GM21360 (cell line): ENCODE data around the gene OSGEP.

ENCODE experiments used
- ATAC-seq: cut with Tn5 transposase; IDR thresholded peaks from one replicate; pipeline ENCODE4 v1.9.1; 2021; ENCODE audit warnings: mild to moderate bottlenecking, moderate library complexity; ENCODE audit not compliant: unreplicated experiment

OSGEP gene

DNA sequence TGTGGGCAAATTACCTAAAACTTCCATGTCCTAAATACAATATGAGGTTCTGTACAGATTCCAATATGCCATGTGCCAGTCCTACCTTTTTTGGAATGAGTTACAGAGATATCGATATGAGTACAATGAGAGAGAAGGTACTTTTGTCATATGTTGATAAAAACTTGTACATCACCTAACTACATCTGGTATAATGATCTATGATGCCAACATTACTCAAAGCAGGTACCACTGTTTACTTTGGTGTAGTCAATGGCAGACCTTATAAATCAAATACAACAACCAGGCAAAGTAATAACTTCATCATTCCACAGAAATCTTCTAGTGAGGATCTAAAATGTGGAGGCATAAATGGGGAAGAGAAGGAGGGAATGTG, 54.0 kb downstream of the OSGEP start:
- ATAC-seq, result no peak

DNA sequence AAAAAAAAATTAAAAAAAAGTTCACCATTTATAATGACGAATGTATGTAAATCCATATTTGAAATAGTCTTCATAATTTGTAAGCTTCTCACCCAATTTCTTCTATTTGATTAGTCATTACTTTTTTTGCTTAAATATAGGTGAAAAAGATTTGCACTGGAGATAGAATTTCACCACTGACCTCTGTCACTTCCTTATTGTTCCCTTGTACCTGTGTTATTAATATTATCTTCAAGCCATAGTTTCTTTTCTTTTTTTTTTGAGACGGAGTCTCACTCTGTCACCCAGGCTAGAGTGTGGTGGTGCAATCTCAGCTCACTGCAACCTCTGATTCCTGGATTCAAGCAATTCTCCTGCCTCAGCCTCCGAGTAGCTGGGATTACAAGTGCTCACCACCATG, 57.1 kb downstream of the OSGEP start:
- ATAC-seq, result no peak
